Effector CD4-positive, alpha-beta T cell (primary cell): Measurements from ENCODE around the gene EIF3M.
"Not testable (repeated sequence)": the region's sequence is repeated elsewhere in the genome, so short reads cannot be mapped to it uniquely, and the experiment has no call there.

ENCODE experiments used
- DNase-seq: peaks from one replicate; pipeline ENCODE4 v3.0.0-alpha.2; 2020

Gene EIF3M

DNA sequence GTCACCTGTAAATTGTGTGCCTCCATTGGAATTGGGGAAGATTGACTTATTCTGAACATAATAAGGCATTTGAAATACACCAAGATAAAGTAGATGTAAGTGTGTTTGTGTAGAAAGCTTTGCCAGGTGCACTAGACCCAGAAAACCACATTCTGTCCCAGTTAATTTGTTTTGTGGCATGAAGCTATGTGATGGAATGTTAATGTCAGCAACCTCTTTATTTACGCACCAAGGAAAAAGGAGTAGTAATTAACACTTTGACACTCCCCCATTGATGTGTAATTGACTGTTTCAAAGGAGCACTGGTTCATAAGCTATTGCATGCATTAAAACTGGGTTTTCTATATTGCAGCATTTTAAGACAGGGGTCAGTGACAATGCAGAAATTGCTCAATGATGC is 14.3 kb downstream of the EIF3M start:
- DNase-seq = no peak

DNA sequence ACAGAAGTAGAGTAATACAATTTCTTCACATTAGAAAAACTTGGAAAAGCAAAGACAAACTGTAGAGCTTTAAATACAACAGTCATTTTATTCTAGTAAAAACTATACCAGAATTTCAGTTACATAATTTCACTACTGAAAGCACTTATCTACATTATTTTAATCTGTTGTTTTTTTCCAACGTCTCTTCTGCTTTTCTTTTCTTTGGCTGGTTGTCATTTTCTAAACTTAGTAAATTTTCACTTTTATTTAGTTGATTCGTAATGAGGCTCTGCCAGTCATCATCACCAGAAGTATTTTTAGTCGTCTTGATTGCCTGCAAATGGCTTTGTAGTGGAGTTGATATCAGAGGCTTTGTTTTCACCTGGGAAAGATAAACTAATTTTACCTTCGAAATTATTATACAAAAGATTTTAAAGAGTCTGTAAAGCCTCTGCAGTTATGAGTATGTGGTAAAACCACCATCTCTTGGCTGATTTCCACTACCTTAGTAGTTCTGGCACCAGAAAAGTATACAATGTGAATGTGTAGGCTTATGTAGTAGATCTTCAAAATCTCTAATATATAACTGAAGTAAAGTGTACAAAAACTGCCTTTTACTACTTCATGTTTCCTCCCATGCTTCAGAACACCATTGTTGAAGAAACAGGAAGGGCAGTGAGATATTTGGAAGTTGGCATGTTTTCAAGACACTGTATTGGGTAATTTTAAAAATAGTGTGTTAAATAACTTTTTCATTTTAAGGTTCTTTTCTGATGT is 19.2 kb downstream of the EIF3M start:
- DNase-seq = no peak

DNA sequence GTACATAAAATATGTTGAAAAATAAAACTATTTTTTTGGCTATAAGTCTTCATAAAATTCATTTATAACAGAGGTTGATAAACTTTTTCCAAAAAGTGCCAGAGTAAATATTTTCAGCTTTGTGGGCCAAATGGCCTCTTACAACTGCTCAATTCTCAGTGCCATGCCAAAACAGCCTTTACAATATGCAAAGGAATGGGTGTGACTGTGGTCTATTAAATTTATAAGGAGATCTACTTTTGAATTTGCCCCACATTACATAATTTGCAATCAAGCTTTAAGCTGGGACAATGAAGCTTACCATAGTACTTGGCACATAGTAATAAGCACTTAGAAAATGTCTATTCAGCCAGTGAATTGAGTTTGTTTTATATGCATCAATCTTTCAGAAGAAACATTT is 22.6 kb downstream of the EIF3M start:
- no peak for DNase-seq

DNA sequence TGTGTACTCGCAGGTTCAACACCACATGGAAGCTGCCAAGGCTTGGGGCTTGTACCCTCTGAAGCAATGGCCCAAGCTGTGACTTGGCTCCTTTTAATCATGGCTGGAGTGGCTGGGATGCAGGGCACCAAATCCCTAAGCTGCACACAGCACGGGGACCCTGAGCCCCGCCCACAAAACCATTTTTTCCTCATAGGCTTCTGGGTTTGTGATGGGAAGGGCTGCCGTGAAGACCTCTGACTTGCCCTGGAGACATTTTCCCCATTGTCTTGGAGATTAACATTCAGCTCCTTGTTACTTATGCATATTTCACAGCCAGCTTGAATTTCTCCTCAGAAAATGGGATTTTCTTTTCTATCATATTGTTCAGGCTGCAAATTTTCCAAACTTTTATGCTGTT is 25.2 kb downstream of the EIF3M start:
- not testable (repeated sequence) for DNase-seq

DNA sequence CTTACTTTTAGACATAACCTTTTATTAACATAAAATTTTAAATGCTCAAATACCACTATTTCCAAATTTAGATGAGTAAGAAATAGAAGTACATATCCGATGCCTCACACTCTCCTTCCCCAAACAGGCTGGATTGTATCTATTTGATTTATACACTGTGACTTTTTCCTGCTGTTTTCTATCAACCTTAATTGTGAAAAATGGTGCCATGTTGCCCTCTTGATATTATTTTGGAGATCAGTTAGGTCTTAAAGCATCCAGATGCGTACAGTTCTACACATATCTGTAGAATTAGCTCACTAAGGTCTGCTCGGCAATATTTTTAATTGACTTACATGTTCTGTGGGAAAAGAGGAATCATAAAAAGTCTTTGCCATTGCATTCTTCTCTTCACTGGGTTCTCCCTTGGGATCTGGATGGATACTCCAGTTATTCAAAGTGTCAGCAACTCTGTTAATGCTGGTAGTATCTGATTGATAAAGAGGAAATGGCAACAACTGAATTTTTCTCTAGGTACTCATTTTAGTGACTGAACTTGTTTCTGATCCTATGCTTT is 27.2 kb downstream of the EIF3M start:
- DNase-seq = no peak

DNA sequence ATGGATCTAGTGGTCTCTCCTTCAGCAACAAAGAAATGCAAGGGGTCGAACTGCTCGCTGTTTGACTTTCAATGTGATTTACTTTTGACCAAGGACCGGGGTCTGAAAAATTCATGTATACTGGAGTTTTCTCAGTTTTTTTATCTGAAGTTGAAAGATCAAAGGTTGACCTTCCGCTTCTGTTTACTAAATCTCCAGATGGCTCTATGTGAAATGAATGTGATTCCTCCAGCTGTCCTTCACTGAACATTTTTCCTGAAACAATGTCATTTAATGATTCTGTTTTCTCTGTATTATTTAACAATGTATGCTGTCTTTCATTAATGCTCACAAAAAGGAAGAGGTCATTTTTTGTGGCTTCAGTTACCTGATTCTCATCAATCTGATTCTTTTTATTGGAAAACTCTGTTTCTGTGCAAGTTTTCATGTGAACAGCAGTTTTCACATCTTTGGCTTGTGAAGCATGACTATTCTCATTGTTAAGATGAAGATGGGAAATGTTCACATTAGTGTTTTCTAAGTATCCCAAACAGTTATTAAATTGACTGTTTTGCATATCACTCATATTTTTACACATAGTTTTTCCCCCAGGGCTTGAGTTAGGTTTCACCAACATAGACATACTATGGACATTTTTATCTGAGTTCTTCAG is 30.0 kb downstream of the EIF3M start:
- DNase-seq = no peak

DNA sequence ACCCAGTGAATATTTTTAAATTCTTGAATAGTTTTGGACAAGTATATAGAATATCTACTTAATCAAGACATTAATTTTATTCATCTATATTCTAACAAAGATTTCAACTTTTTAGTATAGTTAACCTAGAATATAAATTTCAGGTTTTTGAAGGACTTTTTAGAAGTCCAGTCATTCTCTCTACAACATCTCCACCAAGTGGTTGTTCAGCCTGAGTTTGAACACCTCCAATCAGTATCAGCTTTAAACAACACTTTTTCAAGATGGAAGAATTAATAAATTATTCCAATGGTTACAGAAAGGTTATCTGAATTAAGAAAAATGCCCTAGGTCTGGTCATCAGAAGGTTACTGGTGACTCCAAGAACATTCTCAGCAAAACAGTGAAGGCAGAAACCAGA is 31.8 kb downstream of the EIF3M start:
- DNase-seq = no peak

DNA sequence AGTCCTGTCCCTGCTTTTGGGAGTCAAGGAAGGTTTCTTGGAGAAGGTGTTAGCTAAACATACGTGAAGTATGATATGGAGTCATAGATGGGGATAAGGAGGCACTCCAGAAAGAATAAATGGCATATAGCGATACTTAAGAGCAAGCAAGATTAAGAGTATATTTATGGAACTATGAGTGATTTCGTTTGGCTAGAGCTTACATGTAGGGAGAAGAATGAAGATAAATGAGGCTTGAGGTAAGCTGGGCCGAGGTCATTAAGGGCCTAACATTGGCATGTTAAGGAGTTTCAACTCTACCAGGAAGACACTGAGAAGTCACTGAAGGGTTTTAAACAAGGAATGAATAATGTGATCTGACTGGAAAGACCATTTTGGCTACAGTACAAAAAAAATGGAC is 33.3 kb downstream of the EIF3M start:
- no peak for DNase-seq

DNA sequence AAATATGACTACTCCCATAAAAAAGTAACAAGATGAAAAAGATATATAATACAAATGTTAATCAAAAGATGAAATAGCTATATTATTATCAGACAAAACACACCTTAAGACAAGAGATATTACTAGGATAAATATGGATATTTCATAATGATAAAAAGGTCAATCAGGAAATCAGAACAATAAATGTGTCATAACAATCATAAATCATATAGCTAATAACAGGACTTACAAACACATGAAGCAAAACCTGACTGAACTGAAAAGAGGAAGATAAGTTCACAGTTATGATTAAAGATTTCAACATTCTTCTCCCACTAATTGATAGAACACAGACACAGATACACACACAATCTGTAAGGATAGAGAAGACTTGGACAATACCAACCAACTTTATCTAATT is 47.2 kb downstream of the EIF3M start:
- no peak for DNase-seq

DNA sequence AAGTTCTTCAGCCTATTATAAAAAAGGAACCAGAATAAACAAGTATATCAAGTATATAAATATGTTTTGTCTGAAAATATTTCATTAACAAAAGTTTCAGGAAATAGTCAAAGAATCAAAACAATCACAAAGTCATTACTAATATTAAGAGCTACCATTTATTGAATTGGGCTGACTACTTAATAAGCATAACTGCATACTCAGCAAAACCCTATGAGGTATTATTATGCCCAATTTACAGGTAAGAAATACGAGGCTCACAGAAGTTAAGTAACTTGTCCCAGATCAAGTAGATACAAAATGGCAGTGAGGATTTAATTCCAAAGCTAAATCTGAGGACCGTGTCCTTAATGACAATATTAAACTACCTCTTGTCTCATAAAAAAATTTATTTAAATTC is 52.2 kb downstream of the EIF3M start:
- no peak for DNase-seq

DNA sequence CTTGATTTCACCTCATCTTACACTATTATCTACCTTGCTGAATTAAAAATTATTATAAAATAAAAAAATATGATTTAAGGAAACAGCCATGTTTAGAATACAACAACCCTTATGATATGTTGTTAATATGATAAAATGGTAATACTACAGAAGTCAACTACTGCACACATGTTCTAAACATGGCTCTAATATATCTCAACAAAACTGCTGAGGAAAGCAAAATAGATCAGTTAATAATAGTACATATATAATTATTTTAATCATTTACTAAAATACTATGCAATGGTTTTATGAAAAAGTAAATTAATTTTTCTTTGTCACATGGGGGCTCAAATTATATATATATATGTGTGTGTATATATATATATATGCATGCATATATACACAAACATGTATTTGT is 57.7 kb downstream of the EIF3M start:
- no peak for DNase-seq

DNA sequence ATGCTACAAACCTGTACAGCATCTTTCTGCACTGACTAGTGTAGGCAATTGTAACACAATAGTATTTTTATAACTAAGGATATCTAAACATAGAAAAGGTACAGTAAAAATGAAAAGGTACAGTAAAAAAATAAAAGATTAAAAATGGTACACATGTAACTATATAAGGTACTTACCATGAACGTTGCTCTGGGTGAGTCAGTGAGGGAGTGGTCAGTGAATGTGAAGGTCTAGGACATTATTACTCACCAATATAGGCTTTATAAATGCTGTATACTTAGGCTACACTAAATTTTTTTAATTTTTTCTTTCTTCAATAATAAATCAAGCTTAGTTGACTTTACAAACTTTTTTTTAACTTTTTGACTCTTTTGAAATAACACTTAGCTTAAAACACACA is 59.9 kb downstream of the EIF3M start:
- DNase-seq = no peak
